Lung (tissue), 12 donors: ENCODE data around the gene DOK7. TPM values are rescaled to one million over a fixed set of nuclear protein-coding genes. Genes with fewer than 3 reads are reported as not detected.
A peak's percentile ranks its signal among the peaks of the same experiment; 100 is the strongest.

Experiments
- ATAC-seq: fragments of 200-7000 bp; cut with Tn5 transposase; one replicate; pipeline ENCODE4 v1.9.1; 2020; ENCODE audit warnings: moderate number of reproducible peaks; ENCODE audit not compliant: insufficient read depth, low FRiP score
- DNase-seq, 3 donors: peaks; one replicate each; pipeline ENCODE4 v3.0.0-alpha.2; 2013 to 2017
- H3K27ac ChIP-seq, 2 donors: one replicate each; pipeline ENCODE4 v1.5.1; 2013; ENCODE audit warnings: mild to moderate bottlenecking in 2 of 2, moderate library complexity in 2 of 2, control low read depth in 1 of 2, inconsistent platforms in 1 of 2, low read depth in 1 of 2, low read length in 1 of 2
- H3K27me3 ChIP-seq, 3 donors: one replicate each; pipeline ENCODE4 v1.5.1; 2013; ENCODE audit warnings: low read length in 2 of 3; ENCODE audit not compliant: control insufficient read depth in 3 of 3, insufficient read depth in 3 of 3
- H3K36me3 ChIP-seq, 4 donors: one replicate each; pipeline ENCODE4 v1.5.1; 2013; ENCODE audit warnings: low read length in 4 of 4, mild to moderate bottlenecking in 1 of 4, moderate library complexity in 1 of 4; ENCODE audit not compliant: control insufficient read depth in 4 of 4, insufficient read depth in 4 of 4
- H3K4me1 ChIP-seq, 5 donors: one replicate each; pipeline ENCODE4 v1.5.1; 2013; ENCODE audit warnings: low read length in 5 of 5, mild to moderate bottlenecking in 2 of 5, moderate library complexity in 1 of 5; ENCODE audit not compliant: control insufficient read depth in 5 of 5, insufficient read depth in 5 of 5
- H3K4me3 ChIP-seq: one replicate; pipeline ENCODE4 v1.5.1; 2013; ENCODE audit warnings: mild to moderate bottlenecking, control low read depth, moderate library complexity
- H3K9ac ChIP-seq, 2 donors: one replicate each; pipeline ENCODE4 v1.5.1; 2013; ENCODE audit warnings: low read length in 2 of 2, control low read depth in 1 of 2; ENCODE audit not compliant: insufficient read depth in 1 of 2
- H3K9me3 ChIP-seq, 4 donors: one replicate each; pipeline ENCODE4 v1.5.1; 2013; ENCODE audit warnings: low read length in 3 of 4, mild to moderate bottlenecking in 1 of 4, moderate library complexity in 1 of 4; ENCODE audit not compliant: control insufficient read depth in 4 of 4, insufficient read depth in 3 of 4
- CTCF ChIP-seq: IDR thresholded peaks from 2 replicates; pipeline ENCODE4 v1.5.1; 2012; ENCODE audit warnings: mild to moderate bottlenecking; ENCODE audit errors: control extremely low read depth, extremely low read depth
- WGBS, 2 donors: extraction: QIAGEN DNeasy Blood & Tissue Kit; methylation state at CpG; one replicate each; pipeline ENCODE4 v1.1.7; 2013; 5-methylcytosine and 5-hydroxymethylcytosine counted together
- polyA plus RNA-seq, 2 donors: library from polyadenylated mRNA; stranded (reverse); fragments of 200-250 nt; gene quantifications; one replicate each; pipeline ENCODE4 v1.2.1, GENCODE V29; 2013
- total RNA-seq, 2 donors: library from RNA; depleted of rRNA in 1 of 2; stranded (reverse); fragments of >200 nt in 1 of 2; gene quantifications; one replicate each; pipeline ENCODE4 v1.2.1, GENCODE V29; 2014 to 2021
- donor health status: control.
- donor health status: control.
- donor health status: Bipolar disorder and iron deficiency.
- donor health status: healthy.
- donor health status: DM: yes; HTN: yes; CAD: no.

DOK7 gene
- total and polyA plus RNA-seq, 4 donors, result 0.53 to 2.7 (median 1.4) TPM

- WGBS, 2 donors, result 84 to 87% methylated on average over 27 of the region's 27 CpGs
- TF ChIP-seq CTCF, result no peak
- no peak for DNase-seq
These were observed 21.3 kb upstream of the DOK7 start, which contains the start of gene HGFAC for GRCh38 chr4:3441501-3442459. Gene HGFAC (plus strand): TSS chr4:3441968. CDS start chr4:3442002, 34 bp downstream.

DNA sequence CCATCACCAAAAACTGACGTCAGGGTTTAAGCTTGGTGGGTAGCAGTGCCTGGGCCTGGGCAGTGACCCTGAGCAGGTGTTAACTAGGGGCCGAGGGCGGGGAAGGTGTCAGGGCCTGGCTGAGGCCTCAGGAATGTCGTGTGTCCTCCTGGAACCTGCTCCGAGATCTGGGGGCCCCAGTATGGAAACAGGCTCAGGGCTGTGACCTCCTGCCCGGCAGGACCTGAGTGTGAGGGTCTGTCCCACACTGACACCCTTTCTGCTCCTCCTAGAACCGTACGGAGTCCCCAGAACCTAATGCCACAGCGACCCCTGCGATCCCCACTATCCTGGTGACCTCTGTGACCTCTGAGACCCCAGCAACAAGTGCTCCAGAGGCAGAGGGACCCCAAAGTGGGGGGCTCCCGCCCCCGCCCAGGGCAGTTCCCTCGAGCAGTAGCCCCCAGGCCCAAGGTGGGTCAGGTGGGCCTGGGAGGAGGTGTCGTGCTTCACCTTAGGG is 20.6 kb upstream of the DOK7 start:
- no peak overlapping the region for H3K9ac ChIP-seq
- 82 to 87% methylated on average over 14 of the region's 14 CpGs for WGBS, 2 donors
- no peak for TF ChIP-seq CTCF

More at GRCh38 chr4:3441501-3442459, 21.3 kb upstream of the DOK7 start, which contains the start of gene HGFAC:
- H3K36me3 ChIP-seq, result no peaks in the 10 kb centered on the region
- H3K4me1 ChIP-seq, result peaks cover 0 to 9% (median 0%) of the 10 kb centered on the region in 5 donors
- H3K27ac ChIP-seq, result no peak within 1 kb of the TSS
- no peak within 1 kb of the TSS for H3K4me3 ChIP-seq
- ATAC-seq, result no peak
- H3K27me3 ChIP-seq, result no peaks in the 10 kb centered on the region
- H3K9me3 ChIP-seq, result no peaks in the 10 kb centered on the region
- no peak within 1 kb of the TSS for H3K9ac ChIP-seq

DNA sequence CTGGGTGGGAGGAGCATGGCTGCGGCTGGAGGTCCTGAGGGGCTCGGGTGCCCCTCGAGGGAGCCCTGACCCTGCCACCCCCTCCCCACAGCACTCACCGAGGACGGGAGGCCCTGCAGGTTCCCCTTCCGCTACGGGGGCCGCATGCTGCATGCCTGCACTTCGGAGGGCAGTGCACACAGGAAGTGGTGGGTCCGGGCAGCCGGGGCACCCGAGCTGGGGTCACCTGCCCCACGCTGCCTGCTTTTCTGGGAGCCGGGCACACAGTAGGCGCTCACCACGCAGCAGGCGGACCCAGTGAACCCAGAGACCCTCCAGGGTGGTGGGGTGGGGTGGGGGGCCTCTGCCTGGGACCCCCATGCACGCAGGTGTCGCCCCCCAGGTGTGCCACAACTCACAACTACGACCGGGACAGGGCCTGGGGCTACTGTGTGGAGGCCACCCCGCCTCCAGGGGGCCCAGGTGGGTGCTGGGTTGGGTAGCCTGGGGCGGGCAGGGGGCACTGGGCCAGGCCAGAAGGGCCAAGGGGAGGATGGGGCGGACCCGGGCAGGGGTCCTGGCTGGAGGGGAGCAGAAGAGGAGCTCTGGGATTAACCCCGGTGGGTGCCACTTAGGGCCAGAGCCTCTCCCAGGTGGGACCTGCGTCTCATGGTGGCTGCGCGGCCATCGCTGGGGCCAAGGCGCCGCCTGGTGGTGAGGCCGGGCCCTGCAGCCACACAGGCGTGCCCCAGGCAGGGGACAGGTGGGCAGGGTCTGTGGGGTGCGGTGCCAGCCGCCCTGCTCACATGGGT is 20.0 kb upstream of the DOK7 start:
- H3K9me3 ChIP-seq, result no peaks in the 10 kb centered on the region
- DNase-seq, result peak; percentile 16 to 46 (median 40)

More for the DNA sequence above, 20.6 kb upstream of the DOK7 start:
- no peak overlapping the region for H3K27ac ChIP-seq
- H3K4me1 ChIP-seq, result peaks cover 0 to 9% (median 0%) of the 10 kb centered on the region in 5 donors
- no peaks in the 10 kb centered on the region for H3K27me3 ChIP-seq
- no peaks in the 10 kb centered on the region for H3K36me3 ChIP-seq
- no peak overlapping the region for H3K4me3 ChIP-seq
- ATAC-seq (no peak), DNase-seq (no peak)
- no peaks in the 10 kb centered on the region for H3K9me3 ChIP-seq

More for the DNA sequence above, 20.0 kb upstream of the DOK7 start:
- Histone ChIP-seq H3K4me1 (peaks cover 0 to 9% (median 0%) of the 10 kb centered on the region in 5 donors), H3K27ac (no peak overlapping the region), H3K36me3 (no peaks in the 10 kb centered on the region), H3K9ac (no peak overlapping the region), H3K27me3 (no peaks in the 10 kb centered on the region), H3K4me3 (no peak overlapping the region)
- ATAC-seq, result no peak
- TF ChIP-seq CTCF, result peak; percentile 86
- 37 to 38% methylated on average over 29 to 36 of the region's 36 CpGs for WGBS, 2 donors
